Stimulated activated naive CD8-positive, alpha-beta T cell treated with anti-CD3 and anti-CD28 coated beads, Interleukin-15, Interleukin-2, amounts not matched to agents 100 ng/mL and 50 ng/mL, for 24 hours (primary cell): ENCODE data around the gene NUB1.

Experiments used
- H3K27ac Mint-ChIP-seq: one replicate; pipeline ENCODE4 v1.8.0; 2021; ENCODE audit warnings: mild to moderate bottlenecking, mixed read lengths
- H3K27me3 Mint-ChIP-seq: one replicate; pipeline ENCODE4 v1.8.0; 2021; ENCODE audit warnings: mixed read lengths
- H3K36me3 Mint-ChIP-seq: one replicate; pipeline ENCODE4 v1.8.0; 2021; ENCODE audit warnings: low read depth, mixed read lengths
- H3K4me1 Mint-ChIP-seq: one replicate; pipeline ENCODE4 v1.8.0; 2021; ENCODE audit warnings: low read depth, mixed read lengths
- H3K4me3 Mint-ChIP-seq: one replicate; pipeline ENCODE4 v1.8.0; 2021; ENCODE audit warnings: mild to moderate bottlenecking, mixed read lengths
- H3K9me3 Mint-ChIP-seq: one replicate; pipeline ENCODE4 v1.8.0; 2021; ENCODE audit warnings: mixed read lengths

The NUB1 gene

DNA sequence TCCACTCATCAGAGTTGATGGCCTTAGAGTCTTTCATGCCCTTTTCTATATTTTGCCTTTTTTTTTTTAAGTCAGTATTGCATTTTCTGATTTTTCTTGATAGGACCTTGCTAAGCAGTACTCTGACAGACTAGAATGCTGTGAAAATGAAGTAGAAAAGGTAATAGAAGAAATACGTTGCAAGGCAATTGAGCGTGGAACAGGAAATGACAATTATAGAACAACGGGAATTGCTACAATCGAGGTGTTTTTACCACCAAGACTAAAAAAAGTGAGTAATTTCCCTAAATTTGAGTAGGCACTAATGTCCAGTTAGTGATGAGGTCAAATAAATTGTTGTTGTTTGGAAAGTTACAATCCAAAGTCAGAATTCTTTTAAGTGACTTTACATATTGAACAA is 7.4 kb downstream of the NUB1 start:
- Mint-ChIP-seq H3K36me3 (peaks cover 46% of the 10 kb centered on the region), H3K4me3 (peak overlapping the region; percentile 81), H3K27ac (peak overlapping the region; percentile 96), H3K4me1 (peaks cover 72% of the 10 kb centered on the region), H3K9me3 (no peaks in the 10 kb centered on the region), H3K27me3 (no peaks in the 10 kb centered on the region)

DNA sequence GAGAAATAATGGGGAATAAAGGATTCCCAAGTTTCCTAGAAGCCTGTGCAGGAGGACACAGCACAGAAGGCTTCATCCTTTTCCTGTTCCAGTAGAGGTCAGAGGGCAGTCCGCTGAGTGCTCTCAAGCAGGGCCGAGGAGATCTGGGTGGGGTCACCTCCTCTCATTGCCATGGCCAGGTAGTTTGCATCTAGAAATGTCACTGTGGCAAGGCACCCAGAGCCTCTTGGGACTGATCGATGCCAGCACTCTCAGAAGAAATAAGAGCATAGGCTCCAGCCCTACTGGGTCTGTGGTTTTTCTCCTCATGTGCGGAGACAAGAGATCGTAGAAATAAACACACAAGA is 7.9 kb downstream of the NUB1 start:
- peak overlapping the region; percentile 81 for H3K4me3 Mint-ChIP-seq
- H3K27me3 Mint-ChIP-seq, result no peaks in the 10 kb centered on the region
- peaks cover 46% of the 10 kb centered on the region for H3K36me3 Mint-ChIP-seq
- H3K9me3 Mint-ChIP-seq, result no peaks in the 10 kb centered on the region
- peaks cover 72% of the 10 kb centered on the region for H3K4me1 Mint-ChIP-seq
- peak overlapping the region; percentile 96 for H3K27ac Mint-ChIP-seq

DNA sequence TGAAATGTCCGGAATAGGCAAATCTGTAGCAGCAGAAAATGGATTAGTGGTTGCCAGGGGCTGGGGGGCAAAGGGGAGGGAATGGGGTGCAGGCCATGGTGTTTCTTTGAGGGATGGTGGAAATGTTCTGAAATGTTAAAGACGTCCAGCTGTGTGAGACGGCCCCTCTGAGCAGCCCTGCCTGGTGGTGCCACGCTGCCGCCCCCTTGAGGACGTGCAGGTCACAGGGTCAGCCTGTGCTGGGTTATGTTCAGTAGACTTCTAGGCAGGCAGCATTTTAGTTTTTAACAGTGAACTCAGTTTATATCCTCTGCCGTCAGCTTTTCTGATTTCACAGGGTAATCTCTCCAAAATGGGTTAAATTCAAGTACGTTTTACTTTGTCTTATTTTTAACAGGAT is 9.4 kb downstream of the NUB1 start:
- H3K4me1 Mint-ChIP-seq, result peaks cover 62% of the 10 kb centered on the region
- H3K9me3 Mint-ChIP-seq, result no peaks in the 10 kb centered on the region
- H3K4me3 Mint-ChIP-seq, result peak overlapping the region; percentile 81
- peak overlapping the region; percentile 93 for H3K27ac Mint-ChIP-seq
- peaks cover 48% of the 10 kb centered on the region for H3K36me3 Mint-ChIP-seq
- H3K27me3 Mint-ChIP-seq, result no peaks in the 10 kb centered on the region

DNA sequence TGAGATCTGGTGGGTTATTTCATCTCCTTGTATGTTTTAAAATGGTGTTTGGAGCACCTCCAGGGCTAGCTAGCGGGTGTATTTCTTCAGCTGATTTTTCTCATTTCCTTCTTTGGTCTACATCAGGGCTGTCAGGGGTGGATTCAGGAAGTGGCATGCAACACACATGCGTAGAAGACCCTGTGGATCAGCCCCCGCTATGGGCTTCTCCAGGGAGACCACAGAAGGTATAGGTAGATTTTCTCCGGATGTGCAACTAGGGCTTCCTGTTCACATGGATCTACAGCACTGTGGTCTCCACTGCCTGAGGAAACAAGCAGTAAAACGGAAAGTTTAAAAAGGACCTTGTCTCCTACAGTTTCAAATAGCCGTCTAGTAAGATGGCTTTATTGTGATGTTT is 10.4 kb downstream of the NUB1 start:
- no peaks in the 10 kb centered on the region for H3K27me3 Mint-ChIP-seq
- H3K4me3 Mint-ChIP-seq, result peak overlapping the region; percentile 81
- H3K9me3 Mint-ChIP-seq, result no peaks in the 10 kb centered on the region
- H3K27ac Mint-ChIP-seq, result peak overlapping the region; percentile 93
- peaks cover 54% of the 10 kb centered on the region for H3K4me1 Mint-ChIP-seq
- H3K36me3 Mint-ChIP-seq, result peaks cover 45% of the 10 kb centered on the region

DNA sequence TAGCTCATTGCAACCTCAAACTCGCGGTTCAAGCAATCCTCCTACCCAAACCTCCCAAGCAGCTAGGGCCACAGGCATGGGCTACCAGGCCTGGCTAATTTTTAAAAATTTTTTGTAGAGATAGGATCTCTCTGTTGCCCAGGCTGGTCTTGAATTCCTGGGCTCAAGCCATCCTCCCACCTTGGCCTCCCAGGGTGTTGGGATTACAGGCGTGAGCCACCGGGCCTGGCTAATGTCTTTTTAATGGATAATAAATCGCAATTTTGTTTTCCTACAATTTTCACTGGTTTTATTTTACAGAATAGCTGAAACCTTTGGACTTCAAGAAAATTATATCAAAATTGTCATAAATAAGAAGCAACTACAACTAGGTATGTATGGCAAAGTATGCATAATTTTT is 10.9 kb downstream of the NUB1 start:
- H3K27ac Mint-ChIP-seq, result peak overlapping the region; percentile 93
- H3K36me3 Mint-ChIP-seq, result peaks cover 45% of the 10 kb centered on the region
- no peaks in the 10 kb centered on the region for H3K27me3 Mint-ChIP-seq
- peak overlapping the region; percentile 5 for H3K4me3 Mint-ChIP-seq
- peaks cover 54% of the 10 kb centered on the region for H3K4me1 Mint-ChIP-seq
- H3K9me3 Mint-ChIP-seq, result no peaks in the 10 kb centered on the region

DNA sequence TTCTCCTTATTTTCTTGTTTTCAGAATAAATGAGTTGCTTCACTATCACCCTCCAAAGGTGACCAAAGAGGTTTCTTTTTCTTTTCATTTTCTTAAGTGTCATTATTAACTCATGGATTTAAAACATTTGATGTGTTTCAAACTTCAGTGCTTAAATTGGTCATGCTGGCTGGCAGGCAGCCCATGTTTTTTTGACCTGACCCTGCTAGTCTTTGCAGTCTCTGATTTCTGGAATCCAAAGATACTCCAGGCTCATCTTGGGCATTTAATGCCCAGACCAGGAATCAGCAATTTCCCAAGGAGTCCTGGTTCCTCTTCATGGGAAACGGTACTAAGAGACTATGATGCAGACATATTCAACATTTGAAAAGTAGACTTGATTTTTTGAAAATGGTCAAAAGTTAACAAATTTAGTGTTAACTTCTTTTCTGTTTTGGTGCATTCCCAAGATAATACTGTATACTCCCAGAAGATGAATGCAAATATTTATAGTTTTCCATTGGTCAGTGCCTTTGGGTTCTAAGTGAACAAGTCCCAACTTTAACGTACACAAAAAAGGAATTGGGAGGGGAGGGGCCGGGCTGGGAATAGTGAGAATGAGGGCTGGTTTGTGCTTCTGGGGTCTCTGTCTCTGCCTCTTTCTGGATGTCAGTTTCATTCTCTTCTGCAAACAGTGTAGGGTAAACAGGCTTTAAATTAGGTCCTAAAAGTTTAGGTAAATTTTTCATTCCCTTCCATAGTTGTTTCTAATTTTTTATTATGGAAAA is 19.8 kb downstream of the NUB1 start:
- H3K36me3 Mint-ChIP-seq, result peaks cover 47% of the 10 kb centered on the region
- H3K27ac Mint-ChIP-seq, result no peak overlapping the region
- no peaks in the 10 kb centered on the region for H3K9me3 Mint-ChIP-seq
- no peaks in the 10 kb centered on the region for H3K4me1 Mint-ChIP-seq
- H3K27me3 Mint-ChIP-seq, result no peaks in the 10 kb centered on the region
- H3K4me3 Mint-ChIP-seq, result no peak overlapping the region

DNA sequence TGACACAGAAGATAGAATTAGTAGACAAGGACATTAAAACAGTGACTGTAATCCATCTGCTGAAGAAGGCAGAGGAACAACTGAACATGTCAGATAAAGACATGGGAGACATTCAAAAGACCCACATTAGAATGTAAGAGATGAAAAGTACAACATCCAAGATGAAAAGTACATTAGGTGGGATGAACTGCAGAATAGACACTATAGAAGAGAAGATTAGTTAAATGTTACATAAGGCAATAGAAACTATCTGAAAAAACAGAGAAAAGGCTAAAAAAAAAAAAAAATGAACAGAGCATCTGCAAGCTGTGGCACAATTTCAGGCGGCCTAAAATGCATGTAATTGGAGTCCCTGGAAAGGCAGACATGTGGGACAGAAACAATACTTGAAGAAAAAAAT is 21.6 kb downstream of the NUB1 start:
- H3K36me3 Mint-ChIP-seq, result peaks cover 41% of the 10 kb centered on the region
- no peak overlapping the region for H3K27ac Mint-ChIP-seq
- H3K4me1 Mint-ChIP-seq, result peaks cover 3% of the 10 kb centered on the region
- no peak overlapping the region for H3K4me3 Mint-ChIP-seq
- no peaks in the 10 kb centered on the region for H3K9me3 Mint-ChIP-seq
- no peaks in the 10 kb centered on the region for H3K27me3 Mint-ChIP-seq

DNA sequence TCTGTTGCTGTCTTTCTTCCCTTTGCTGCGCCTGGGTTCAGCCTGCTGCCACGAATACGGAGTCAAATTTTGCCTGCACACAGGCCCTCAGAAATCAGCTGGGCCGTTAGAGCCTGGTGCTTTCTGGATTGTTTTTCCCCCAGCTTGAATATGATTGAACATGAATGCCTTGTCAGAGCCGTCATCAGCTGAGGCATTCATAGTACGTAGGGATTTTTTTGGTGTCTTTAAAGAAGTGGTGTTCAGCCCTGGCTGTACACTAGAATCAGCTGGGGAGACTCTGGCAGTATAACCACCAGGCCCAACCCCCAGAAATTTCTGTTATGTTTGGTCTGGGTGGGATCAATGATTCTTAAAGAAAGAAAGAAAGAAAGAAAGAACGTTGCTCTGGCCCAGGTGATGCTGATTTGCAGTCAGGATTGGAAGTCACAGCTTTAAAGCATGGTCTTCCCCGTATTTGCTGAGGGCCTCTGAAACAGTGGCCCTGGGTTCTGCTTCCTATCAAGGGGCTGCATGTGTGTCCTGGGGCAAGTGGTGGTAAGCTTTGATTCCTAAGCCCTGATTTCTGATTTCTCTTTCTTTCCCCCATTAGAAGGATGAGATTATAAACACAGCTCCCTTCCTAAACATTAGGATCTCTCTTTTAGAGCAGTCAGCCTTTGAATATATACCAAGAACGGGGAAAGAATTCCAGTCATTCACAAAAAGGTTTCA is 24.7 kb downstream of the NUB1 start:
- Mint-ChIP-seq H3K4me1 (peaks cover 8% of the 10 kb centered on the region), H3K36me3 (peaks cover 36% of the 10 kb centered on the region), H3K9me3 (no peaks in the 10 kb centered on the region), H3K27me3 (no peaks in the 10 kb centered on the region), H3K4me3 (no peak overlapping the region), H3K27ac (no peak overlapping the region)

DNA sequence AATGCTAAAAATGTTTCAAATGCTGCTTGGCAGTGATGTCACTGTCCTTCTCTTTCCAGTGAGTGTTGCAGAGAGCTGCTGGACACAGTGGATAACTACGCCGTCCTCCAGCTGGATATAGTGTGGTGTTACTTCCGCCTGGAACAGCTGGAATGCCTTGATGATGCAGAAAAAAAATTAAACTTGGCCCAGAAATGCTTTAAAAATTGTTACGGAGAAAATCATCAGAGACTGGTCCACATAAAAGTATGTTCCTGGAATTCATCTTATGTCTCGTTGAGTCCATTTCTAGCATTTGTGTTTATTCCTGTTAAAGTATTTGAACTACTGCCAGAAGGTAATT is 25.2 kb downstream of the NUB1 start:
- Mint-ChIP-seq H3K9me3 (no peaks in the 10 kb centered on the region), H3K36me3 (peaks cover 31% of the 10 kb centered on the region), H3K4me1 (peaks cover 8% of the 10 kb centered on the region), H3K27me3 (no peaks in the 10 kb centered on the region), H3K4me3 (no peak overlapping the region), H3K27ac (no peak overlapping the region)

DNA sequence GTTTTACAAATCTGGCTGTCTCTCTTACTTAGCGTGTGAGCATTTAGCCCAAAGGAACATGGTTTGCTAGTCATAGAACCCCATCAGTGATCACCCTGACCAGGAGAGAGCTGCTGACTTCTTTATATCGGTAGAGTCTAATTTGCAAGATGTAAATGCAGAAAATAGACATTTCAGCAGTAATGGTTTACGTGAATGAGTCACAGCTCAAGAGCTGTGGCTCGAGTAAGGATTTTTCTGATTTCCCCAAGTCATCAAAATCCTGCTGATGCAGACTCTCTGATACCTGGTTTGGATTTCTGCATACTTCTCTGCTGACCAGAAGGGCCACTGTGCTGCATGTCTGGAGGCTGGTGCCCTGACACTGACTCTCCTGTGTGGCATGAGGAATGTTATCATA is 25.7 kb downstream of the NUB1 start:
- H3K4me3 Mint-ChIP-seq, result no peak overlapping the region
- H3K36me3 Mint-ChIP-seq, result peaks cover 29% of the 10 kb centered on the region
- H3K27ac Mint-ChIP-seq, result no peak overlapping the region
- peaks cover 8% of the 10 kb centered on the region for H3K4me1 Mint-ChIP-seq
- no peaks in the 10 kb centered on the region for H3K9me3 Mint-ChIP-seq
- H3K27me3 Mint-ChIP-seq, result no peaks in the 10 kb centered on the region

DNA sequence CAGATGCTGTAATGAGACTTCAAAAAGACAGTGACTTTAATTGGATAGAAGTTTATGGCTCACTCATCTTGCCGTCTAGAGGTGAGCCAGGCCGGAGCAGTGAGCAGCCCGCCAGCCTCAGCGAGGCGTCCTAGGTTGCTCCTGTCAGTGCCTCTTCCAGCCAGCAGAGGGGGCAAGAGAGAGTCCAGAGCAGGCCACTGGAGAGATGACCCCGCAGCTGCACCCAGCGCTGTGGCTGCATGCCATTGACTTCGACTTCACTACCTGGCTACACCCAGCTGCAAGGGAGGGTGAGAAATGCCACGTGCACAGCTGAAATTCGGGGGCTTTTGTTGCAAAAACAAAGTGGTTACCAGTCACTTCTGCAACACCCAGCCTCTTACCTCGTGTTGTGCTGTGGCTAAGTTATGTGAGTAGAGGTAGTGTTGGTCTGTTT is 26.5 kb downstream of the NUB1 start:
- Mint-ChIP-seq H3K4me1 (peaks cover 8% of the 10 kb centered on the region), H3K36me3 (peaks cover 28% of the 10 kb centered on the region), H3K27ac (no peak overlapping the region), H3K4me3 (no peak overlapping the region), H3K9me3 (no peaks in the 10 kb centered on the region), H3K27me3 (no peaks in the 10 kb centered on the region)

DNA sequence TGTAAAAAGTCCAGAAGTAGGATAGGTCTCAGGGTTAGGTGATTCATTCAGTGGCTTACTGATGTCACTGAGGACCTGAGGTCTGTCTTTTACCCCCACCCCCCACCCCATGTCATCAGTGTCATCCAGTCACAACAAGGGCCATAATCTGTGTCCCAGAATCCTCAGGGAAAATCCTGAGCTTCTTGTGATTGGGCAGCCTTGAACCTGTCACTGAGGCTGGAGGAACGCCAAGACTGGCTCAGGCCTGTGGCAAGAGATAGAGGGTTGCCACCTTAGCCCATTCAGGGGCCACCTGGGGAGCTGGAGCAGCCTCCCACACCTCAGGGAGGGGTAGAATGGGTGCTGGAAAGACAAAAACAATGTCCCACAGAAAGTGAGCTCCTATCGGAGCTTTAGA is 29.7 kb downstream of the NUB1 start:
- Mint-ChIP-seq H3K27ac (no peak overlapping the region), H3K4me3 (no peak overlapping the region), H3K27me3 (no peaks in the 10 kb centered on the region), H3K9me3 (no peaks in the 10 kb centered on the region), H3K36me3 (peaks cover 34% of the 10 kb centered on the region), H3K4me1 (peaks cover 8% of the 10 kb centered on the region)

DNA sequence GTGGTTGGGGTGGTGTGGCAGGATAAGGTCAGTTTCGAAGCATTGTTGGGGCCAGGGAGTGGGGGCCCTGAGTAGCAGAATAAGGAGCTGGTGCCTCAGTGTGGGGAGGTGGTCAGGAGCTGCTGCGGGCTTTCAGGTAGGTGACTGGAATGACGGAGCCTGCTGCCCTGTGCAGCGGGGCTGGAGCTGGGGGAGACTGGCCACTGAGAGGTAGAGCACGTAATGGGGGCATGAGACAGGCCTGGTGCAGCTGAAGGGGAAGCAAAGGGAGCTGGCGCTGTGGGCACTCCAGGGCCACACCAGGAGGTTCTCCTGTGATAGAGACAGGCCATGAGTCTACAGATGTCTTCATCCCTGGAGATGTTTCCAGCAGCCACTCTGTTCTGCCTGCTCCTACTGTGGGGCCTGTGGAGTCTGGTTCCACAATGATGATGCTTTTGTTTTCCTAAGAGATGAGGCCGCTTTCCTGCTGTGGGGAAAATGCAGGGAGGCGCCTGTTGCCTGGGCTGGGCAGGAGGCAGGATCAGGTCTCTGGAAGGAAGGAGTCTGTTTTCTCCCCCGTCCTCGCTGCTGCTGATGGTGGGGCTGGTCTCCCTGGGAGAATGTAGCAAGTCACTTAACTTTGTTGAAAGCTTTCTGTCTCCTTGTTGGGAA is 31.1 kb downstream of the NUB1 start:
- Mint-ChIP-seq H3K36me3 (peaks cover 34% of the 10 kb centered on the region), H3K4me1 (peaks cover 8% of the 10 kb centered on the region), H3K4me3 (no peak overlapping the region), H3K27ac (peak overlapping the region; percentile 31), H3K9me3 (no peaks in the 10 kb centered on the region), H3K27me3 (no peaks in the 10 kb centered on the region)

DNA sequence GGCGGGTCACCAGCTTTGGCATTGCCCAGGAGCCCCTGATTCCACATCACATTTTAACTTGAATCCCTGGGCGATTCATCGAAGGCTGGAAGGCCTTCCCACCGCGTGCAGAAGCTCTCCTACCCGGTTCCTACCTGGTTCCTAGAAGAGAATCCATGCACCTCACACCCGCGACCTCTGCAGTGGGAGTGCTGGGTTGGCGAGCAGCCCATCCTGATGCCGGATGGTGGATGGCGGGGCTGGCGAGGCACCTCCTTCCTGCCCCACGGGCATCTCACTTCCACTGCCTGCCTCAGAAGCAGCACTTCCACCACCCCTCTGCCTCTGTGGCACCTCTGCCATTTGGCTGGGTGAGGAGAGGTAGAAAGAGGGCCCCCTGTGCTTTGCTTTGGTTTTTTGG is 32.0 kb downstream of the NUB1 start:
- Mint-ChIP-seq H3K4me1 (peaks cover 2% of the 10 kb centered on the region), H3K36me3 (peaks cover 34% of the 10 kb centered on the region), H3K27me3 (no peaks in the 10 kb centered on the region), H3K27ac (no peak overlapping the region), H3K4me3 (no peak overlapping the region), H3K9me3 (no peaks in the 10 kb centered on the region)

DNA sequence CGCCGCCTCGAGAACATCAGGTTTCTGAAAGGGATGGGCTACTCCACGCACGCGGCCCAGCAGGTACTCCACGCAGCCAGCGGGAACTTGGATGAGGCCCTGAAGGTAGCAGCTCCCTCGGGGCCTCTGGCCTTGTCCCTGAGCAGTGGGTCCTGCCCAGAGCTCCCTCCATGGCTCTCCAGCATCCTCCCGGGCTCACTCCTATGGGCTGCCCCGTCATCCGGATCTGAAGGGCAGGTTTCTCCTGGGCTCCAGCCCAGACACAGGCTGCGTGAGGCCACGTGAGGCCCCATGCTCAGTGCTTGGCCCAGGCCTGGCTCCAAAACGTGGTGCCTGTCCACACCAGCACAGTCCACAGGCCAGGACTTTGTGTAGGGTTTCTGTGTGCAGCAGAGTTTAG is 32.5 kb downstream of the NUB1 start:
- Mint-ChIP-seq H3K27ac (no peak overlapping the region), H3K27me3 (no peaks in the 10 kb centered on the region), H3K36me3 (peaks cover 30% of the 10 kb centered on the region), H3K4me1 (no peaks in the 10 kb centered on the region), H3K4me3 (no peak overlapping the region), H3K9me3 (no peaks in the 10 kb centered on the region)
